ENCODE results near the gene ZDHHC1.

ZDHHC1 gene

DNA sequence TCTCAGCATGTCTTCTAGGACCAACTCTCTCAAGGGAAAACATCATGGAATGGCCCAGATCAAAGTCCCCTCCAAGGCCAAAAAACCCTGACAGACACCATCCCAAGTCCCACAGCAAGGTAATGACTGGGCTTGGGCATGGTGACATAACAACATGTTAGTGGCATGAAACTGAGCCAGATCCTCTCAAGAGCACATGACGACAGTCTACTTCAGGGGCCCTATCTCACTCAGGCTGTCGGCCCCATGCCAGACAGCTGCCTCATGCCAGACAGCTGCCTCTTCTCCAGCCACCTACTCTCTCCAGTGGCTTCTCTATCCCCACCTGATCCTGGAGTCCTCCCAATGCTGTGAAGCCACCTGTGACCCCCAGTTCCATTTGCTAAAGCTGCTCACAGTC is 33.1 kb upstream of the ZDHHC1 start:
- no peak overlapping the region for H3K4me3 ChIP-seq (ENCODE audit: low read depth, low read length)
- DNase-seq (ENCODE audit: low read depth): no peak
- TF ChIP-seq, protein P1, sequence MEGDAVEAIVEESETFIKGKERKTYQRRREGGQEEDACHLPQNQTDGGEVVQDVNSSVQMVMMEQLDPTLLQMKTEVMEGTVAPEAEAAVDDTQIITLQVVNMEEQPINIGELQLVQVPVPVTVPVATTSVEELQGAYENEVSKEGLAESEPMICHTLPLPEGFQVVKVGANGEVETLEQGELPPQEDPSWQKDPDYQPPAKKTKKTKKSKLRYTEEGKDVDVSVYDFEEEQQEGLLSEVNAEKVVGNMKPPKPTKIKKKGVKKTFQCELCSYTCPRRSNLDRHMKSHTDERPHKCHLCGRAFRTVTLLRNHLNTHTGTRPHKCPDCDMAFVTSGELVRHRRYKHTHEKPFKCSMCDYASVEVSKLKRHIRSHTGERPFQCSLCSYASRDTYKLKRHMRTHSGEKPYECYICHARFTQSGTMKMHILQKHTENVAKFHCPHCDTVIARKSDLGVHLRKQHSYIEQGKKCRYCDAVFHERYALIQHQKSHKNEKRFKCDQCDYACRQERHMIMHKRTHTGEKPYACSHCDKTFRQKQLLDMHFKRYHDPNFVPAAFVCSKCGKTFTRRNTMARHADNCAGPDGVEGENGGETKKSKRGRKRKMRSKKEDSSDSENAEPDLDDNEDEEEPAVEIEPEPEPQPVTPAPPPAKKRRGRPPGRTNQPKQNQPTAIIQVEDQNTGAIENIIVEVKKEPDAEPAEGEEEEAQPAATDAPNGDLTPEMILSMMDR (IDR thresholded peaks at IDR 0.05; ENCODE audit: insufficient read depth, low read depth, low read length, missing control alignments): no peak

DNA sequence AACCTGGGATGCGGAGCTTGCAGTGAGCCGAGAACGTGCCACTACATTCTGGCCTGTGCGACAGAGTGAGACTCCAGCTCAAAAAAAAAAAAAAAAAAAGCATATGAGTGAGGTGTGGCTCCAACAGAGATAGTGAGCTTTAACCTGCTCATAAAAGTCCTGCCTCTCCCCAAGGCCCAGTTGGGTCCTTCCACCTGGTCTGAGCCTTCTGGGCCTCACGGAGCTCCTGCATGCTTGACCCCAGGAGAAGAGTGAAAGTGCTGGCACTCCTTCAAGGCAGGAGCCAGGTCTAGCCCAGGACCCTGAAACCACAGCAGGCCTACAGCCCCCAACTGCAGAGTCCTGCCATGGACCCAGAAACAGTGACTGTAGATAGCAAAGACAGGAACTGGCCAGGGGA is 32.3 kb upstream of the ZDHHC1 start:
- no peak overlapping the region for H3K4me3 ChIP-seq (ENCODE audit: low read depth, low read length)
- DNase-seq (ENCODE audit: low read depth): no peak
- TF ChIP-seq, protein P1 (IDR thresholded peaks at IDR 0.05; ENCODE audit: insufficient read depth, low read depth, low read length, missing control alignments): no peak

DNA sequence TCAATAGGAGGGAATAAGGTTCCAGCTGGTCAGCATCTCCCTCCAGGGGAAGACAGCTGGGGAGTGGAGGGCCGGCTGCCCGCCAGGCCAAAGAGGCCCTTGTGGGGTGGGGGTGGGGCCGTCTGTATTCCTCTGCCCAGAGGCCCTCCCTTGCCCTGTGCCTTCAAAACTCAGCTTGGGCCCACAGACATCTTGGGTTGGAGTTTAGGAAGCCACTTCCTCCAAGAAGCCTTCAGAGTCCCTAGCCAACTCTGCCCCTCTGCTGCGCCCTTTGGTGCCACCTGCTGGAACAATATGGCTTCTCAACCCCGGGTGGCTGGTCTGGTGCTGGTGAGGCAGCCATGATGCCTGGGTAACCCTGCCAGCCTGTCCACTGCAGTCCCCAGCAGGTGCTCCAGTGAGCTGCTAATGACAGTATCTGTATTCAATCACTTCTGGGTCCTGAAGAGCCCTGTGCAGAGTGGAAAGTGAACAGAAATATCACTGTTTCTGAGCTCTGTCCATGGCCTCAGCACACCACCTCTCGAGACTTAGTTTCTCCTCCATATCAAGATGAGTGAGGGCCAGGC is 31.3 kb upstream of the ZDHHC1 start:
- peak; percentile 68 for DNase-seq (ENCODE audit: low read depth)
- TF ChIP-seq, protein P1 (IDR thresholded peaks at IDR 0.05; ENCODE audit: insufficient read depth, low read depth, low read length, missing control alignments): peak; percentile 69
- no peak overlapping the region for H3K4me3 ChIP-seq (ENCODE audit: low read depth, low read length)

DNA sequence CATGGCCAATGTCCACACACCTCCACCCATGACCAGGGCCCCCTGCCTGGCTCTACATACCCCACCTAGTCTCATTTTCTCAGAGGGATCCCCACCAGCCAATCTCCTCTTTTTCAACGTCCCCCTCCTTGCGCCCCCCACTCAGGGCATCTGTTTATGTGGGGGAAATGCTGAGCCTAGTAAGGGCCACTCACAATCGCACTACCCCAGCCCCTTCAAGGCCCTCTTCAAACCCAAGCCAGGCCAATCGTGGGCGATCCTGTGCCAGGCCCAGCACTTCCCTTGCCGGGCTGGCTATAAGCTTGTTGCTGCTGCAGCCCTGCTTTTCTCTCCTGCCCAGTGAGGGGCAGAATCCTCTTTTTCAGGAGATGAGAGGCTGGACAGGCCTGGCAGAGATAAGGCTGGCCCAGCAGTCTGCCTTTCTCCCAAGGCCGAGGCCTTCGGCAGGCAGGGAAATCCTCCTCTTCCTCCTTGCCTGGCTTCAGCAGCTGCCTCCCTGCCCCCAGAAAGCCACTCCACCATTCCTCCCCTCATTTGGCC is 30.8 kb upstream of the ZDHHC1 start:
- TF ChIP-seq, protein P1 (IDR thresholded peaks at IDR 0.05; ENCODE audit: insufficient read depth, low read depth, low read length, missing control alignments): no peak
- no peak for DNase-seq (ENCODE audit: low read depth)
- no peak overlapping the region for H3K4me3 ChIP-seq (ENCODE audit: low read depth, low read length)

DNA sequence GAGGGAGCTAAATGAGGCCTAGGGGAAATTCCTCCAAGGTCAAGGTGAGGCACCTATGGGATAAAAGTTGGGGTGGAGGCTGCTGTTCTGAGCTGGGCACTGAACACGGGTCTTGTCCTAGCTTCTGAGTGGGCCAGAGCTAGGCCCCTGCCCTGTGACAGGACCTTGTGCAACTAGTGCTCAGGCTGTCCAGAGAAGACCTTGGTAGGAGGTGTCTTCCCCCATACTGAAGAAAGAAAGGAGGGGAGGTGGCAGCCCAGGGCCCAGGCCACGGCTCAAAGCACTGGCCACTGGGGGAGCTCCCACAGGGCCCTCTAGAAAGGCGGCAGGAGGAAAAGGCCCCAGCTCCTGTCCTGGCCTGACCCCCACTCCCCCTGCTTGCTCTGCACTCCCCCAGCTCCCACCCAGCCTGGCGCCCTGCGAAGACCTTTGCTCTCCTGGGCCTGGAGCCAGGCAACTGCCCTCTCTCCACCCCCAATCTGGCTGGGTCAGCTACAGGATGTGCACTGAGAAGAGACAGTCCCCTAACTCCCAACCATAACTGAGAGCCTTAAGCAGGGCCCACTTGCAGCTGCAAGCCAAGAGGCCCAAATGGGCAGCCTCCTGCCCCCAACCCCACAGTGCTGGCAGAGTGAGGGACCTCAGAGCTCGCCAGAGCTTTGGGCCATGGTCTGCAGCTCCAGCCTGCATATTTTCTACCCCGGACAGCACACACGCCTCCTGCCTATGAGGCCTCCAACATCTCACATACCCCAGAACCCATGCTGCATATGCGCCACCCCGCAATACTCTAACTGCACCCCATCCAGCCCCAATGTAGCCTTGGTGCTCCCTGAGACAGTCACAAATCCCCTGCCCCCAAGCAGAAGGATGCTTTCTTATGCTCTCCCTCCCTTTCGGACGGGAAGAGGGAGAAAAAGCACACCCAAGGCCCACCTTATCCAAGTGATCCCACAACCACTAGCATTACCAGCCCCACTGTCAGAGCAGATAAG is 29.9 kb upstream of the ZDHHC1 start:
- no peak overlapping the region for H3K4me3 ChIP-seq (ENCODE audit: low read depth, low read length)
- DNase-seq (ENCODE audit: low read depth): no peak
- TF ChIP-seq, protein P1 (IDR thresholded peaks at IDR 0.05; ENCODE audit: insufficient read depth, low read depth, low read length, missing control alignments): no peak

DNA sequence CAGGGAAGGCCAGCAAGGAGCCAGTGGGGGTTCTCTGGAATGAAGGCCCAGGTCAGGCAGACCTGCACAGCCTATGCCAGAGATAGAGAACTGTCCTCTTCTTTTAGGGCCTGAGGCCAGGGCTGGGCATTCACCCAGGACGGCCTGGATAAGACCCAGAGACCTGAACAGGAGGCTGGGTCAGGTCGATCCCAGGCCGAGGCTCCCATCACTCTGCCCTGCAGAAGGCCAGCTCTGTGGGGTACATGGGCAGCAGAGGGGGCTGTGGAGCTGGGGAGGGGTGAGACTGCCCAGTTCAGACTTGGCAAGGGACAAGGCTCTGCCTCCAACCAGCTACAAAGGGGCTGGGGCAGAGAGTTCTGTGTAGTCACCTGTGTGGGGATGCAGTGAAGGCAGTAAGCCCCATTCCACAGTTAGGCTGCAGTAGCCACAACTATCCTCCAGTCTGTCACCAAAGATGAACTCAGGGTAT is 29.2 kb upstream of the ZDHHC1 start:
- H3K4me3 ChIP-seq (ENCODE audit: low read depth, low read length): no peak overlapping the region
- no peak for DNase-seq (ENCODE audit: low read depth)
- TF ChIP-seq, protein P1 (IDR thresholded peaks at IDR 0.05; ENCODE audit: insufficient read depth, low read depth, low read length, missing control alignments): no peak

Data from GM12865 (cell line).